Naive thymus-derived CD4-positive, alpha-beta T cell (primary cell): Measurements from ENCODE around the gene SEZ6L. TPM values are rescaled to one million over a fixed set of nuclear protein-coding genes. Genes with fewer than 3 reads are reported as not detected.

ENCODE experiments used
- ATAC-seq: fragments of 150-1000 bp; cut with Tn5 transposase; 2 replicates; pipeline ENCODE4 v1.10.0; 2021; ENCODE audit warnings: mild to moderate bottlenecking, moderate library complexity
- CTCF ChIA-PET: fragments of 350-600 bp; sonication (Branson Sonifier 250); formaldehyde crosslinking; loops from one replicate; lab custom pipeline; 2021; ENCODE audit warnings: antibody characterized with exemption; lab: Charles Lee
- POLR2A ChIA-PET: fragments of 350-600 bp; sonication (Branson Sonifier 250); formaldehyde crosslinking; loops from one replicate; lab custom pipeline; 2021; ENCODE audit warnings: antibody characterized with exemption, inconsistent platforms; lab: Charles Lee
- DNase-seq, 9 donors: peaks; one replicate each; pipeline versions ENCODE4 v3.0.0 to v3.0.0-alpha.2; 2020 to 2022; ENCODE audit warnings: mixed read lengths in 1 of 9
- H3K27ac ChIP-seq: one replicate; pipeline ENCODE4 v1.7.0; 2013; ENCODE audit warnings: mild to moderate bottlenecking, low read depth, low read length, moderate library complexity
- H3K27me3 ChIP-seq, 2 donors: one replicate each; pipeline ENCODE4 v1.7.0; 2013; ENCODE audit warnings: low read length in 2 of 2, mild to moderate bottlenecking in 2 of 2, moderate library complexity in 2 of 2; ENCODE audit not compliant: control insufficient read depth in 2 of 2, insufficient read depth in 2 of 2
- H3K36me3 ChIP-seq, 3 experiments: 1 replicate in 2 of 3; 2 replicates in 1 of 3; pipeline ENCODE4 v1.7.0; 2013; ENCODE audit warnings: low read length in 3 of 3, mild to moderate bottlenecking in 3 of 3, moderate library complexity in 1 of 3; ENCODE audit not compliant: insufficient read depth in 3 of 3, control insufficient read depth in 2 of 3
- H3K4me1 ChIP-seq, 2 donors: one replicate each; pipeline ENCODE4 v1.7.0; 2013; ENCODE audit warnings: low read length in 2 of 2, mild to moderate bottlenecking in 2 of 2, moderate library complexity in 1 of 2; ENCODE audit not compliant: control insufficient read depth in 2 of 2, insufficient read depth in 2 of 2
- H3K4me3 ChIP-seq: 2 replicates; pipeline ENCODE4 v1.7.0; 2013; ENCODE audit warnings: mild to moderate bottlenecking, low read length
- H3K9me3 ChIP-seq, 3 experiments: 1 replicate in 2 of 3; 2 replicates in 1 of 3; pipeline ENCODE4 v1.7.0; 2013; ENCODE audit warnings: low read length in 3 of 3; ENCODE audit not compliant: control insufficient read depth in 2 of 3
- H3K27ac Mint-ChIP-seq, 9 donors: one replicate each; pipeline ENCODE4 v1.8.0; 2020 to 2022; ENCODE audit warnings: mixed read lengths in 9 of 9, mild to moderate bottlenecking in 8 of 9, moderate library complexity in 5 of 9, inconsistent platforms in 2 of 9
- H3K27me3 Mint-ChIP-seq, 5 donors: one replicate each; pipeline ENCODE4 v1.8.0; 2021 to 2022; ENCODE audit warnings: mixed read lengths in 5 of 5, mild to moderate bottlenecking in 1 of 5
- H3K36me3 Mint-ChIP-seq, 5 donors: one replicate each; pipeline ENCODE4 v1.8.0; 2020 to 2022; ENCODE audit warnings: mixed read lengths in 5 of 5, mild to moderate bottlenecking in 3 of 5, inconsistent platforms in 1 of 5
- H3K4me1 Mint-ChIP-seq, 7 donors: one replicate each; pipeline ENCODE4 v1.8.0; 2020 to 2022; ENCODE audit warnings: mixed read lengths in 7 of 7, mild to moderate bottlenecking in 3 of 7, inconsistent platforms in 1 of 7
- H3K4me3 Mint-ChIP-seq, 10 donors: one replicate each; pipeline ENCODE4 v1.8.0; 2020 to 2022; ENCODE audit warnings: mild to moderate bottlenecking in 10 of 10, mixed read lengths in 10 of 10, moderate library complexity in 6 of 10, inconsistent platforms in 2 of 10
- H3K9me3 Mint-ChIP-seq, 11 donors: one replicate each; pipeline ENCODE4 v1.8.0; 2020 to 2022; ENCODE audit warnings: mixed read lengths in 11 of 11, mild to moderate bottlenecking in 4 of 11, inconsistent platforms in 1 of 11, moderate library complexity in 1 of 11
- intact Hi-C, 2 donors: fragments of 100-400 bp; cut with micrococcal nuclease; formaldehyde crosslinking; loops; one replicate each; pipeline ENCODE4 v1.15.1; 2023
- polyA plus RNA-seq, 2 donors: library from polyadenylated mRNA; unstranded; fragments of 300-500 nt; fragmentation: Illumina TruSeq; gene quantifications; one replicate each; pipeline ENCODE4 v1.2.3, GENCODE V29; 2021
- total RNA-seq, 6 experiments: library from RNA in 5 of 6; stranded (reverse) in 5 of 6; gene quantifications; 1 replicate in 5 of 6; 2 replicates in 1 of 6; pipeline ENCODE4 v1.2.3 and lab custom pipeline; 2021 to 2026

SEZ6L gene
- total and polyA plus RNA-seq, 7 experiments from 2014 or later: 0.16 to 1.4 TPM; not detected in 5

- H3K27me3 ChIP-seq: no peaks in the 10 kb centered on the region
- Mint-ChIP-seq H3K27me3 (peaks cover 1 to 36% (median 17%) of the 10 kb centered on the region in 5 donors), H3K27ac (no peak overlapping the region), H3K9me3 (no peaks in the 10 kb centered on the region), H3K4me1 (no peaks in the 10 kb centered on the region), H3K36me3 (no peaks in the 10 kb centered on the region), H3K4me3 (no peak overlapping the region)
- H3K36me3 ChIP-seq: no peaks in the 10 kb centered on the region
- intact Hi-C loops: no loop called here
- DNase-seq (no peak), ATAC-seq (no peak)
- CTCF ChIA-PET: no interaction called here
- H3K4me1 ChIP-seq: no peaks in the 10 kb centered on the region
- POLR2A ChIA-PET: no interaction called here
- no peaks in the 10 kb centered on the region for H3K9me3 ChIP-seq
- H3K4me3 ChIP-seq: no peak overlapping the region
- H3K27ac ChIP-seq: no peak overlapping the region
Observed at GRCh38 chr22:26322179-26322905, 153.1 kb downstream of the SEZ6L start.

GRCh38 chr22:26323013-26323412, 153.8 kb downstream of the SEZ6L start:
- Histone ChIP-seq H3K4me3 (no peak overlapping the region), H3K27me3 (no peaks in the 10 kb centered on the region), H3K4me1 (no peaks in the 10 kb centered on the region), H3K9me3 (no peaks in the 10 kb centered on the region), H3K36me3 (no peaks in the 10 kb centered on the region), H3K27ac (no peak overlapping the region)
- Mint-ChIP-seq H3K4me3 (no peak overlapping the region), H3K9me3 (no peaks in the 10 kb centered on the region), H3K4me1 (no peaks in the 10 kb centered on the region), H3K27me3 (peaks cover 0 to 36% (median 17%) of the 10 kb centered on the region in 5 donors), H3K27ac (no peak overlapping the region), H3K36me3 (no peaks in the 10 kb centered on the region)
- CTCF ChIA-PET: no interaction called here
- no peak for DNase-seq
- ATAC-seq: no peak
- intact Hi-C loops: no loop called here
- POLR2A ChIA-PET: no interaction called here

GRCh38 chr22:26324150-26324549, 154.9 kb downstream of the SEZ6L start:
- intact Hi-C loops: no loop called here
- CTCF ChIA-PET: no interaction called here
- H3K36me3 Mint-ChIP-seq: no peaks in the 10 kb centered on the region
- no peak overlapping the region for H3K27ac Mint-ChIP-seq
- H3K4me1 ChIP-seq: no peaks in the 10 kb centered on the region
- H3K4me3 ChIP-seq: no peak overlapping the region
- ATAC-seq: no peak
- H3K9me3 ChIP-seq: no peaks in the 10 kb centered on the region
- peaks cover 0 to 35% (median 17%) of the 10 kb centered on the region in 5 donors for H3K27me3 Mint-ChIP-seq
- POLR2A ChIA-PET: interaction anchor here (0.5 kb wide), 1 partner anchor 83 kb away, joined by 3 read pairs; no protein-coding TSS in a partner anchor
- no peak for DNase-seq
- H3K27ac ChIP-seq: no peak overlapping the region
- H3K4me1 Mint-ChIP-seq: no peaks in the 10 kb centered on the region
- H3K9me3 Mint-ChIP-seq: no peaks in the 10 kb centered on the region
- H3K27me3 ChIP-seq: no peaks in the 10 kb centered on the region
- H3K36me3 ChIP-seq: no peaks in the 10 kb centered on the region
- no peak overlapping the region for H3K4me3 Mint-ChIP-seq

GRCh38 chr22:26325641-26326040, 156.4 kb downstream of the SEZ6L start:
- Histone ChIP-seq H3K36me3 (no peaks in the 10 kb centered on the region), H3K27me3 (no peaks in the 10 kb centered on the region), H3K4me1 (no peaks in the 10 kb centered on the region), H3K27ac (no peak overlapping the region), H3K9me3 (no peaks in the 10 kb centered on the region), H3K4me3 (no peak overlapping the region)
- Mint-ChIP-seq H3K27me3 (peaks cover 0 to 24% (median 17%) of the 10 kb centered on the region in 5 donors), H3K4me3 (no peak overlapping the region), H3K9me3 (no peaks in the 10 kb centered on the region), H3K27ac (no peak overlapping the region), H3K36me3 (no peaks in the 10 kb centered on the region), H3K4me1 (no peaks in the 10 kb centered on the region)
- intact Hi-C loops: no loop called here
- ChIA-PET POLR2A (no interaction called here), CTCF (interaction anchor here (0.6 kb wide), 1 partner anchor 281 kb away, joined by 3 read pairs; no protein-coding TSS in a partner anchor)
- ATAC-seq: no peak
- DNase-seq: no peak

- no peaks in the 10 kb centered on the region for H3K4me1 ChIP-seq
- intact Hi-C loops: no loop called here
- H3K27ac ChIP-seq: no peak overlapping the region
- no peaks in the 10 kb centered on the region for H3K36me3 ChIP-seq
- H3K27me3 ChIP-seq: no peaks in the 10 kb centered on the region
- DNase-seq (no peak), ATAC-seq (no peak)
- H3K4me1 Mint-ChIP-seq: peaks cover 0 to 5% (median 0%) of the 10 kb centered on the region in 7 donors
- no peak overlapping the region for H3K4me3 Mint-ChIP-seq
- H3K27me3 Mint-ChIP-seq: peaks cover 0 to 21% (median 19%) of the 10 kb centered on the region in 5 donors
- ChIA-PET POLR2A (interaction anchor here (0.6 kb wide), 1 partner anchor 251 kb away, joined by 3 read pairs; no protein-coding TSS in a partner anchor), CTCF (no interaction called here)
- no peaks in the 10 kb centered on the region for H3K9me3 Mint-ChIP-seq
- H3K36me3 Mint-ChIP-seq: no peaks in the 10 kb centered on the region
- no peaks in the 10 kb centered on the region for H3K9me3 ChIP-seq
- no peak overlapping the region for H3K4me3 ChIP-seq
- H3K27ac Mint-ChIP-seq: no peak overlapping the region
Observed at GRCh38 chr22:26326803-26327202, 157.5 kb downstream of the SEZ6L start.

GRCh38 chr22:26327306-26327705, 158.0 kb downstream of the SEZ6L start:
- peaks cover 0 to 21% (median 14%) of the 10 kb centered on the region in 5 donors for H3K27me3 Mint-ChIP-seq
- POLR2A ChIA-PET: interaction anchor here (0.6 kb wide), 1 partner anchor 251 kb away, joined by 3 read pairs; no protein-coding TSS in a partner anchor
- CTCF ChIA-PET: interaction anchor here (0.6 kb wide), 1 partner anchor 47 kb away, joined by 3 read pairs; no protein-coding TSS in a partner anchor
- H3K4me3 Mint-ChIP-seq: no peak overlapping the region
- intact Hi-C loops: no loop called here
- Histone ChIP-seq H3K9me3 (no peaks in the 10 kb centered on the region), H3K36me3 (no peaks in the 10 kb centered on the region), H3K4me3 (no peak overlapping the region), H3K4me1 (no peaks in the 10 kb centered on the region), H3K27ac (no peak overlapping the region), H3K27me3 (no peaks in the 10 kb centered on the region)
- H3K27ac Mint-ChIP-seq: peak overlapping the region in 1 of 9 donors; percentile 38
- ATAC-seq: no peak
- peaks cover 0 to 5% (median 0%) of the 10 kb centered on the region in 7 donors for H3K4me1 Mint-ChIP-seq
- H3K36me3 Mint-ChIP-seq: no peaks in the 10 kb centered on the region
- no peak for DNase-seq
- no peaks in the 10 kb centered on the region for H3K9me3 Mint-ChIP-seq

- H3K4me1 Mint-ChIP-seq: peaks cover 0 to 5% (median 0%) of the 10 kb centered on the region in 7 donors
- Histone ChIP-seq H3K4me3 (no peak overlapping the region), H3K36me3 (no peaks in the 10 kb centered on the region), H3K4me1 (no peaks in the 10 kb centered on the region), H3K27ac (no peak overlapping the region), H3K9me3 (no peaks in the 10 kb centered on the region), H3K27me3 (no peaks in the 10 kb centered on the region)
- H3K36me3 Mint-ChIP-seq: no peaks in the 10 kb centered on the region
- intact Hi-C loops: no loop called here
- no peak overlapping the region for H3K27ac Mint-ChIP-seq
- DNase-seq: no peak
- peaks cover 2 to 27% (median 13%) of the 10 kb centered on the region in 5 donors for H3K27me3 Mint-ChIP-seq
- CTCF ChIA-PET: no interaction called here
- no peak overlapping the region for H3K4me3 Mint-ChIP-seq
- H3K9me3 Mint-ChIP-seq: no peaks in the 10 kb centered on the region
- POLR2A ChIA-PET: no interaction called here
- no peak for ATAC-seq
Observed at GRCh38 chr22:26328221-26328620, 159.0 kb downstream of the SEZ6L start.
